KOPT-K1 (cell line): ENCODE results near the gene MUC5AC.

Source experiments
- H3K27ac ChIP-seq: fragments of 200-600 bp; sonication (generic); 2 replicates; pipeline ENCODE4 v1.5.1; 2016; ENCODE audit warnings: antibody characterized with exemption, mild to moderate bottlenecking, low read depth, low read length; ENCODE audit not compliant: poor library complexity, severe bottlenecking
- H3K36me3 ChIP-seq: fragments of 200-600 bp; sonication (generic); 2 replicates; pipeline ENCODE4 v1.5.1; 2017; ENCODE audit warnings: antibody characterized with exemption, mild to moderate bottlenecking, low read length, moderate library complexity; ENCODE audit not compliant: insufficient read depth
- H3K9me3 ChIP-seq: fragments of 200-600 bp; sonication (generic); 2 replicates; pipeline ENCODE4 v1.5.1; 2017; ENCODE audit warnings: antibody characterized with exemption, low read length, mild to moderate bottlenecking; ENCODE audit not compliant: insufficient read depth, poor library complexity, severe bottlenecking

Gene MUC5AC

DNA sequence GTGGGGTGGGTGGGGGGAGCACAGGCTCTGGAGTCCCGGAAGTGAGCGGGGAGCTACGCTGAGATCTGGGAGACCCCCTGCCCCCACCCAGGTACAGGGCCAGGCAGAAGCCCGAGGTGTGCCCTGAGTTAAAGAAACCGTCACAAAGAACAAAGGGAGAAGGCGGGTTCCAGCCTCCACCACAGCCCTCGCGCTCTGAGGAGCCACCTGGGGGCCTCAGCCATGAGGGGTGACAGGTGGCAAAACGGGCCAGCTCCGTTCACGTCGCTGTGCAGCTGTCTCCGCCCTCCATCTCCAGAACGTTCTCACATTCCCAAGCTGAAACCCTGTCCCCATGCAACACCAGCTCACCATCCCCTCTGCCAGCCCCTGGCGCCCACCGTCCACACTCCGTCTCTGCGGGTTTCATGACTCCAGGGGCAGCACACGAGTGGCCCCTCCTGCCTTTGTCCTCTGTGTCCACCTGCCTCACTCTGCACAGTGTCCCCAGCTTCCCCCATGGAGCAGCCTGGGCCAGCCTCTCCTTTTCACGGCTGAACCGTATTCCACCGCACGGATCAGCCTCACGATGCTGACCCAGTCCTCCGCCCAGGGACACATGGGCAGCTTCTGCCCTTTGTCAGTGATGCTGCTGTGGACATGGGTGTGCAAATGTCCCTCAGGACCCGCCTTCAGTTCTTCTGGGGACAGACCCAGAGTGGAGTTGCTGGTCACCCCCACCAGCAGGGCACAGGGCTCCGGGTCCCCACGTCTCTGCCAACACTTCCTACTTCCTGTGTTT is 63.4 kb downstream of the MUC5AC start:
- H3K9me3 ChIP-seq = no peaks in the 10 kb centered on the region
- H3K36me3 ChIP-seq = no peaks in the 10 kb centered on the region
- no peak overlapping the region for H3K27ac ChIP-seq

DNA sequence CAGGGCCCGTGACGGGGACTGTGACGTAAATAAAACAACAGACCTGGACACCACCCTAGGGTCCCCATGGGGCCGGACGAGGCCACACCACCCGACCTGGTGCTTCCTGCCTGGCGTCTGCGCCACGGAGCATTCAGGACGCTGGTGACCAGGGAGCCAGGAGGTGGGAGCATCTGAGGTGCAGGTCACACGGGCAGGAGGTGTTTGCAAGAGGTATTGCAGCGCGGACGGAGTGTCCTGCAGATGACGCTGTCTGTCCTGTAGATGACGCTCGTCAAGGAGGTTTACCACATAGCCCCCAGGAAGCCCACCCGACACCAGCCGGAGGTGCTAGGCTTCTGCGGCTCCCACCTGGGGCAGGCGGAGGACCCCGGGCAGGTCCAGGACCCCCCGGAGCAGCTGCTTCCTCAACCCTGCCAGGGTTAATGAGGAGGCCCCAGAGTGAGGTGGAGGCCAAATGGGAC is 64.1 kb downstream of the MUC5AC start:
- Histone ChIP-seq H3K9me3 (no peaks in the 10 kb centered on the region), H3K36me3 (no peaks in the 10 kb centered on the region), H3K27ac (no peak overlapping the region)

GRCh38 chr11:1222491-1223345 is 65.0 kb downstream of the MUC5AC start, which contains the start of gene MUC5B:
TSS of gene MUC5B (plus strand) at chr11:1223066. CDS start at chr11:1223124, 58 bp downstream.
- no peaks in the 10 kb centered on the region for H3K36me3 ChIP-seq
- H3K9me3 ChIP-seq = no peaks in the 10 kb centered on the region
- H3K27ac ChIP-seq = no peak within 1 kb of the TSS

- no peaks in the 10 kb centered on the region for H3K36me3 ChIP-seq
- no peak overlapping the region for H3K27ac ChIP-seq
- no peaks in the 10 kb centered on the region for H3K9me3 ChIP-seq
These were observed 65.8 kb downstream of the MUC5AC start for GRCh38 chr11:1223346-1224110.

DNA sequence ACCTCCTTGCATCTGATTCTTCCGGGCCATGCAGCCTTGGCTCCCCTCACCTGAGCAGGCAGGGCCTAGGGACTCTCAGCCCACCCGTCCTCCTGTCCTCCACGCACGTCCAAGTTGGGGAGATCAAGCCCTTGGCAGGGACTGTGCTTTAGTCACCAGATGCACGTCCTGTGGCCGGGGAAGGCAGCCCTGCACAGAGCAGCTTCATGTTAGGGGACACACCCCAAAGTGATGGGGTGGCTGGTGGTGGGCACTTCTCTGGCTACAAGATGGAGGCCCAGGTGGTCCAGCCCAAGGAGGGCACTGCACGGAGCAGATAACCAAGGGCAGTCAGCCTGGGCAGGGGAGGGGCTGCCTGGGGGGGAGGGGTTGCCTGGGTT is 66.3 kb downstream of the MUC5AC start:
- H3K9me3 ChIP-seq = no peaks in the 10 kb centered on the region
- no peaks in the 10 kb centered on the region for H3K36me3 ChIP-seq
- no peak overlapping the region for H3K27ac ChIP-seq

DNA sequence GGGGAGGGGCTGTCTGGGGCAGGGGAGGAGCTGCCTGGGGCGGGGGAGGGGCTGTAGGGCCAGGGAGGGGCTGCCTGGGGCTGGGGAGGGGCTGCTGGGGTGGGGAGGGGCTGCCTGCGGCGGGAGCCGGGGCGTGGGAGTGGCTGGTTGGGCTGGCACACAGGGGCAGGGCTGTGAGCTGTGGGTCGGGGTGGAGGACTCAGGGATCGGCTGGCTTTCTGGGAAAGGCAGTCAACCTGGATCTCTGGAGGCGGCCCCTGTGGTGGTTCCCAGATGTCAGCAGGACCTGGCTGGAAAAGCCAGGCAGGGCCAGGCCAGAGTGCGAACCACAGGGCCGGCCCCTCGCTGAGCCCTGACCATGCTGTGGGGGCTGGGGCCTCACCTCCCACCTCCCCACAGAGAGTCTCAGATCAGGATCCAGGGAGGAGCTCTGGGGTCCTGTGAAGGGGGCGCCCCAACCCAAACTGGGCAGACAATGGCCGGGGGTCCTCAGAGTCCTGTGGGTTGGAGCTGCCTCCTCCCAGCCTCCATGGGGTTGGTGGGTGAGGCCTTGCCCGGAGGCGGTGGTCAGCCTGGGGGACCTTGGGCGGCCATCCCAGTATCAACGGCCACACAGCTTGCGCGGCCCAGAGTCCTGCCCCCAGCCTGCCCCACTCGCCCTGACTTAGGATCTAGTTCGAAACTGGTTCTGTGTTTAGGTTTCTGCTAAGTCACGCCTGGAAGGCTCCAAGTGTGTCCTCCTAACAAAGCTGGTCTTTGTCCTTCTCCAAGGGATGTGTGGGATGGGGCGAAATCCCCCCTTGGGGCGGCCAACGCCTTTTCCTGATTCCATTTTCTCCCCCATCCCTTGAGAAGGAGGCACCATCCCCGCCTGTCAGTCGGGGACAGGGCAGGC is 67.0 kb downstream of the MUC5AC start:
- no peak overlapping the region for H3K27ac ChIP-seq
- H3K9me3 ChIP-seq = no peaks in the 10 kb centered on the region

GRCh38 chr11:1225386-1226225 is 67.9 kb downstream of the MUC5AC start:
- no peaks in the 10 kb centered on the region for H3K9me3 ChIP-seq
- no peak overlapping the region for H3K27ac ChIP-seq
- no peaks in the 10 kb centered on the region for H3K36me3 ChIP-seq

More for the DNA sequence above, 67.0 kb downstream of the MUC5AC start:
- no peaks in the 10 kb centered on the region for H3K36me3 ChIP-seq

DNA sequence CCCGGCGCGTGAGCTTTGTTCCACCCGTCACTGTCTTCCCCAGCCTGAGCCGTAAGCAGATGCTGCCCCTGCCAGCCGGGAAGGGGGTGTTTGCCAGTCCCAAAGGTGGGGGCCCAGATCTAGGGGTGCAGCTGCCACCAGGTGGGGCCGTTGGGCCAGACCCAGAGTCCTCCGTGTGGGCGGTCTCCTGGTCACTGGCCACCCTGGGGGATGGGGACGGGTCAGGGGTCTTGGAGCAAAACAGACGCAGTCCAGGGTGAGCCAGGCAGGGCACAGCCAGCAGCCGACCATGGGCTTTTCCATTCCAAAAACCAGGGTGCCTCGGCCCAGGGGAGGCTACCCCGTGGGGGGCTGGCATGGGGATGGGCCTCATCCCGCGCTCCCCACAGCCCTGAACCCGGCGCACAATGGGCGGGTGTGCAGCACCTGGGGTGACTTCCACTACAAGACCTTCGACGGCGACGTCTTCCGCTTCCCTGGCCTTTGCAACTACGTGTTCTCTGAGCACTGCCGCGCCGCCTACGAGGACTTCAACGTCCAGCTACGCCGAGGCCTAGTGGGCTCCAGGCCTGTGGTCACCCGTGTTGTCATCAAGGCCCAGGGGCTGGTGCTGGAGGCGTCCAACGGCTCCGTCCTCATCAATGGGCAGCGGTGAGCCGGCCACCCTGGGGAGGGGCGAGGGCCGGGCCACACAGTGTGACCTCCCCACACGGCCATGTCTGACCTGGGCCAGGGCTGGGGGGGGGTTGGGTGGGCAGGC is 68.7 kb downstream of the MUC5AC start:
- Histone ChIP-seq H3K9me3 (no peaks in the 10 kb centered on the region), H3K27ac (no peak overlapping the region), H3K36me3 (no peaks in the 10 kb centered on the region)

DNA sequence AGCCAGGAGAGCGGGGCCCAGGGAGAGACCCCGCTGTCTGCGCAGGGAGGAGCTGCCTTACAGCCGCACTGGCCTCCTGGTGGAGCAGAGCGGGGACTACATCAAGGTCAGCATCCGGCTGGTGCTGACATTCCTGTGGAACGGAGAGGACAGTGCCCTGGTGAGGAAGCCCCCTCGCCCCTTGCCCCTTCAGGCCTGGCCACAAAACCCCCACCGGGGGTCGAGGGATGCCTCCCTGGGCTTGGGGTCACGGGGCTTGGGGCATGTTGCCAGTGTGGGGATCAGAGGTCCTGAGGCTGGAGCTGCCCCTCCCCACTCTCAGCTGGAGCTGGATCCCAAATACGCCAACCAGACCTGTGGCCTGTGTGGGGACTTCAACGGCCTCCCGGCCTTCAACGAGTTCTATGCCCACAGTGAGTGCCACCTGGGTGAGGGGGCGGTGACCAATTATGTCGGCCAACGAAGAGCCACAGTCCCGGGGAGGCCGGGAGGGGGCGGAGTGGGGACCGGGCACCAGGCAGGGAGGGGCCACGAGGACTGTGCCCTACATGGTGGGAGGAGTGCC is 69.3 kb downstream of the MUC5AC start:
- Histone ChIP-seq H3K27ac (no peak overlapping the region), H3K9me3 (no peaks in the 10 kb centered on the region), H3K36me3 (no peaks in the 10 kb centered on the region)

- H3K9me3 ChIP-seq = no peaks in the 10 kb centered on the region
- no peaks in the 10 kb centered on the region for H3K36me3 ChIP-seq
- H3K27ac ChIP-seq = no peak overlapping the region
These were observed 69.9 kb downstream of the MUC5AC start for GRCh38 chr11:1227551-1228100.

- H3K27ac ChIP-seq = no peak overlapping the region
- no peaks in the 10 kb centered on the region for H3K9me3 ChIP-seq
- no peaks in the 10 kb centered on the region for H3K36me3 ChIP-seq
These were observed 70.5 kb downstream of the MUC5AC start for GRCh38 chr11:1228101-1228821.

DNA sequence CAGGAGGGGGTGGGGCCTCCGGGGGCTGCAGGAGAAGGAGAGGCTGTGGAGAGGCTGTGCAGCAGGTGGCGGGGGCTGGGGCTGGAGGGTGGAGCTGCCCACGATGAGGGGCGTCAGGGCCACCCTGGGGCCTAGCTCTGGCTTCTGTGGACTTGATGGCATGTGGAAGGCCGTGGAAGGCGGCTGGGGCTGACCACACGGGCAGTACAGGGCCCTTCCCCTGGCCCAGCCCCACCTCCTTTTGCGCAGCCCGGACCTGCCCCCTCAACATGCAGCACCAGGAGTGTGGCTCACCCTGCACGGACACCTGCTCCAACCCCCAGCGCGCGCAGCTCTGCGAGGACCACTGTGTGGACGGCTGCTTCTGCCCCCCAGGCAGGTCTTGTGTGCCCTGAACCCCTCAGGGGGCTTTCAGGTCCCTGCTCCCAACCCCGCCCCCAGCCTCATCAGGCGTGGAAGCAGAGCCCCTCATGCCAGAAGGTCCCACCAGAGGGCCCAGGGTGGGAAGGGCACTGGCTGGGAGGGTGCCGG is 71.2 kb downstream of the MUC5AC start:
- Histone ChIP-seq H3K36me3 (no peaks in the 10 kb centered on the region), H3K27ac (no peak overlapping the region), H3K9me3 (no peaks in the 10 kb centered on the region)
